Stomach (tissue), 4 donors: ENCODE measurements around the gene SOX6.

ENCODE experiments used
- EP300 ChIP-seq: sonication (generic); formaldehyde crosslinking; IDR thresholded peaks from one replicate; pipeline ENCODE4 v1.6.1; 2017; ENCODE audit warnings: antibody characterized with exemption
- POLR2A ChIP-seq, 4 donors: fragments of 450-650 bp; IDR thresholded peaks; one replicate each; pipeline ENCODE4 v1.6.1; 2016; ENCODE audit warnings: antibody characterized with exemption in 4 of 4, control low read depth in 2 of 4, mild to moderate bottlenecking in 1 of 4, moderate library complexity in 1 of 4
- TF ChIP-seq, protein P1 (sequence below), 7 experiments: fragments of 450-650 bp in 4 of 7; fragments of 200-600 bp in 3 of 7; sonication (generic) in 3 of 7; IDR thresholded peaks; one replicate each; pipeline ENCODE4 v1.5.1; 2016 to 2019; ENCODE audit warnings: antibody characterized with exemption in 7 of 7, control low read depth in 2 of 7, mild to moderate bottlenecking in 1 of 7

DNA sequence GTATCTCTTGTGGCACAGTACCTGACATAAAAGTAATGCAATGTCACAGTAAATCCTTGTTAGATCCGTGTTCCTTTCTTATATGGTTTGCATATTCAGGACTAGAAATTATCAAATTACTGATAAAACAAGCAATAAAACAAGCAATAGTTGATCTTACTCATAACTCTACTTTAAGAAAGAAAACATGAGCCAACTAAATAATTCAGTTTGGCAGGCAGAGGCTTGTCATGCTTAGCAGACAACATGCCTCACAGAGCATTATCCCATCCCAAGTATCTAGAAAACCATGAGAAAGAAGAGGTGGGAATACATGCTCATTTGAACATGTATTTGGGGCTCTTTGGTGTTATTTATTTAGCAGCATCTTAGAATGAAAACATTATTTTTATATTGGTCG lies 241.9 kb downstream of the SOX6 start:
- TF ChIP-seq, protein P1, sequence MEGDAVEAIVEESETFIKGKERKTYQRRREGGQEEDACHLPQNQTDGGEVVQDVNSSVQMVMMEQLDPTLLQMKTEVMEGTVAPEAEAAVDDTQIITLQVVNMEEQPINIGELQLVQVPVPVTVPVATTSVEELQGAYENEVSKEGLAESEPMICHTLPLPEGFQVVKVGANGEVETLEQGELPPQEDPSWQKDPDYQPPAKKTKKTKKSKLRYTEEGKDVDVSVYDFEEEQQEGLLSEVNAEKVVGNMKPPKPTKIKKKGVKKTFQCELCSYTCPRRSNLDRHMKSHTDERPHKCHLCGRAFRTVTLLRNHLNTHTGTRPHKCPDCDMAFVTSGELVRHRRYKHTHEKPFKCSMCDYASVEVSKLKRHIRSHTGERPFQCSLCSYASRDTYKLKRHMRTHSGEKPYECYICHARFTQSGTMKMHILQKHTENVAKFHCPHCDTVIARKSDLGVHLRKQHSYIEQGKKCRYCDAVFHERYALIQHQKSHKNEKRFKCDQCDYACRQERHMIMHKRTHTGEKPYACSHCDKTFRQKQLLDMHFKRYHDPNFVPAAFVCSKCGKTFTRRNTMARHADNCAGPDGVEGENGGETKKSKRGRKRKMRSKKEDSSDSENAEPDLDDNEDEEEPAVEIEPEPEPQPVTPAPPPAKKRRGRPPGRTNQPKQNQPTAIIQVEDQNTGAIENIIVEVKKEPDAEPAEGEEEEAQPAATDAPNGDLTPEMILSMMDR (IDR thresholded peaks at IDR 0.05), result no peak
- TF ChIP-seq POLR2A (IDR thresholded peaks at IDR 0.05) (no peak), EP300 (no peak)
